ENCODE results near the gene STOX2. TPM values are rescaled to one million over a fixed set of nuclear protein-coding genes. Genes with fewer than 3 reads are reported as not detected.
A peak's percentile ranks its signal among the peaks of the same experiment; 100 is the strongest.

The STOX2 gene
- total and polyA plus RNA-seq, 7 experiments from 2014 or later, result not detected

DNA sequence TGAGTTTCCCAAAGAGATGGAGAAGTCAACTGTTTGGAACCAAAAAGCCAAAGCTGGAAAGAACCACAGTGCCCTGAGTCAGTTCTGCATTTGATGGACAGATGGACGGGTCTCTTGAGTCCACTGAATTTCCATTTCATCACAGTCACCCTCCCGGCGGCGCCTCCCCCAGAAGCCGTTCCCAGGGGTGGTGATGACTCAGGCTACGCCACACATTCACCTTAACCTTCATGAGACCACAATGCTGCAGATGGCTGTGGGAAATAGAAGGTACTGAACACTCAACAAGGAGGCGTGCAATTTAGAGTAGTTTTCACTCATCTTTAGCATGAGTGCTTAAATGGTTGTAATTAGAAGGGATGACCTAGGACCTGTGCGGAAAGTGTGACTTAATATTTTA lies 61.3 kb downstream of the STOX2 start:
- Mint-ChIP-seq H3K27me3 (peaks cover 34 to 73% (median 38%) of the 10 kb centered on the region in 5 donors), H3K4me3 (no peak overlapping the region), H3K4me1 (peaks cover 0 to 1% (median 0%) of the 10 kb centered on the region in 7 donors), H3K9me3 (peaks cover 0 to 3% (median 0%) of the 10 kb centered on the region in 11 donors), H3K36me3 (peaks cover 0 to 5% (median 0%) of the 10 kb centered on the region in 5 donors), H3K27ac (no peak overlapping the region)
- Histone ChIP-seq H3K36me3 (ENCODE audit: control insufficient read depth in 2 of 3, insufficient read depth in 3 of 3, low read length in 3 of 3) (no peaks in the 10 kb centered on the region), H3K27ac (ENCODE audit: low read depth, low read length) (no peak overlapping the region), H3K9me3 (ENCODE audit: control insufficient read depth in 2 of 3, low read length in 3 of 3) (no peaks in the 10 kb centered on the region), H3K27me3 (ENCODE audit: control insufficient read depth in 2 of 2, insufficient read depth in 2 of 2, low read length in 2 of 2) (peaks cover 0 to 3% of the 10 kb centered on the region in 2 donors), H3K4me3 (ENCODE audit: low read length) (no peak overlapping the region), H3K4me1 (ENCODE audit: control insufficient read depth in 2 of 2, insufficient read depth in 2 of 2, low read length in 2 of 2) (no peaks in the 10 kb centered on the region)
- intact Hi-C loops (cut with micrococcal nuclease), result no loop called here
- no peak for DNase-seq
- no peak for ATAC-seq
- ChIA-PET POLR2A (no interaction called here), CTCF (no interaction called here)

DNA sequence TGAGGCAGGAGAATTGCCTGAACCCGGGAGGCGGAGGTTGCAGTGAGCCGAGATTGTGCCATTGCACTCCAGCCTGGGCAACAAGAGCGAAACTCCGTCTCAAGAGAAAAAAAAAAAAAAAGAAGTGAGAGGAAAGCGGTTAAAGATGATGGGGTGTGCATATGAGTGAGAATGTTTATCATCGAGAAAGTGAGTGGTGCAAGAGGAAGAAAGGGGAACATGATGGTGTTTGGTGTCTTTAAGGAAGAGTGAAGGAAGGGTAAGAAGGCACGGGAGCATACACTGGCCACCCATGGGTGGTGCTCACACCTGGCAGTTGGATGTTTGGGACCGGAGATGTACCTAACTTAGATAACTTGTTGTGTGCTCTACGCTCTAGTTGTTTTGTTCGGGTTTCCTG lies 62.2 kb downstream of the STOX2 start:
- H3K4me1 Mint-ChIP-seq, result peaks cover 0 to 1% (median 0%) of the 10 kb centered on the region in 7 donors
- CTCF ChIA-PET, result no interaction called here
- Histone ChIP-seq H3K9me3 (ENCODE audit: control insufficient read depth in 2 of 3, low read length in 3 of 3) (no peaks in the 10 kb centered on the region), H3K36me3 (ENCODE audit: control insufficient read depth in 2 of 3, insufficient read depth in 3 of 3, low read length in 3 of 3) (no peaks in the 10 kb centered on the region), H3K4me1 (ENCODE audit: control insufficient read depth in 2 of 2, insufficient read depth in 2 of 2, low read length in 2 of 2) (no peaks in the 10 kb centered on the region), H3K4me3 (ENCODE audit: low read length) (no peak overlapping the region), H3K27me3 (ENCODE audit: control insufficient read depth in 2 of 2, insufficient read depth in 2 of 2, low read length in 2 of 2) (peaks cover 0 to 3% of the 10 kb centered on the region in 2 donors), H3K27ac (ENCODE audit: low read depth, low read length) (no peak overlapping the region)
- peaks cover 0 to 9% (median 0%) of the 10 kb centered on the region in 5 donors for H3K36me3 Mint-ChIP-seq
- ATAC-seq, result no peak
- POLR2A ChIA-PET, result no interaction called here
- DNase-seq, result no peak
- intact Hi-C loops (cut with micrococcal nuclease), result no loop called here
- H3K27ac Mint-ChIP-seq, result no peak overlapping the region
- H3K27me3 Mint-ChIP-seq, result peaks cover 30 to 74% (median 40%) of the 10 kb centered on the region in 5 donors
- H3K4me3 Mint-ChIP-seq, result no peak overlapping the region
- H3K9me3 Mint-ChIP-seq, result peaks cover 0 to 5% (median 0%) of the 10 kb centered on the region in 11 donors

DNA sequence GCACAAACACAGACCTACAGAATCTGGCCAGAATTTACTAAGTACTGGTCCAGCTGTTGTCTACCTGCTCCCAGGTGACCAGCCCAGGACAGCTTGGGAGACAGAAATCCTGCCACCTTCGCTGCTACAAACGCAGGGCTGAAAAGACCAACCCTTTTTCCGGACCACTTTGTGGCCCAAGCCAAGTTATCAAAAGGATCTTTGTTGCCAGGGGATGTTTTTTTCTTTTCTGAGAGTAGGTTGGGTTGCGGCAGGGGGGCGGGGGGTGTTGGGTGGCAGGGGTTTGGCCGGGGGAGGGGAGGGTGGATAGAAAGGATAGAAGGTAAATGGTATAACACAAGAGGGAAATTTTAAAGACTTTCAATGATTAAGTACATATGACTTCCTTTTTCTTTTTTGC lies 63.4 kb downstream of the STOX2 start:
- Mint-ChIP-seq H3K4me1 (peaks cover 0 to 1% (median 0%) of the 10 kb centered on the region in 7 donors), H3K9me3 (peaks cover 0 to 11% (median 4%) of the 10 kb centered on the region in 11 donors), H3K4me3 (no peak overlapping the region), H3K36me3 (peaks cover 0 to 9% (median 0%) of the 10 kb centered on the region in 5 donors), H3K27me3 (peaks cover 30 to 79% (median 40%) of the 10 kb centered on the region in 5 donors), H3K27ac (no peak overlapping the region)
- ATAC-seq (no peak), DNase-seq (no peak)
- Histone ChIP-seq H3K4me1 (ENCODE audit: control insufficient read depth in 2 of 2, insufficient read depth in 2 of 2, low read length in 2 of 2) (no peaks in the 10 kb centered on the region), H3K36me3 (ENCODE audit: control insufficient read depth in 2 of 3, insufficient read depth in 3 of 3, low read length in 3 of 3) (no peaks in the 10 kb centered on the region), H3K27me3 (ENCODE audit: control insufficient read depth in 2 of 2, insufficient read depth in 2 of 2, low read length in 2 of 2) (peaks cover 0 to 3% of the 10 kb centered on the region in 2 donors), H3K9me3 (ENCODE audit: control insufficient read depth in 2 of 3, low read length in 3 of 3) (no peaks in the 10 kb centered on the region), H3K27ac (ENCODE audit: low read depth, low read length) (no peak overlapping the region), H3K4me3 (ENCODE audit: low read length) (no peak overlapping the region)
- ChIA-PET CTCF (no interaction called here), POLR2A (no interaction called here)
- intact Hi-C loops (cut with micrococcal nuclease), result no loop called here

DNA sequence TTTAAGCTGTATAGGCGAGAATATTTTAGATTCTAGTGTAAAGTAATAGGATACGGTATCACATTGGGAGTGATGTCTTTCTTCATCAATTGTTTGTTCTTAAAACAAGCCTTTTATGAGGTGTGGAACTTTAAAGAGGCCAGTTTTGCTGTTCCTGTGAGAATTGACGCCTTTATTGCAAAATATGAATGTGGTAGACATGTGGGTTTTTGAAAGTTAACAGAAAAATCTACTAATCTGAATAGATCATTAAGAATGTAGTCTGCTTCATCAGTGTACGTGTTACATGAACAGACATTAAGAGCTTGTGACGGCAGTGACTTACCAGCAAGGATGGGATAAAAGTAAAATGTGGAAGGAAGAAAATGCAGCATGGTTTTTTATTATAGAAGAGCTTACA lies 63.8 kb downstream of the STOX2 start:
- Mint-ChIP-seq H3K4me3 (no peak overlapping the region), H3K27ac (no peak overlapping the region), H3K4me1 (peaks cover 0 to 1% (median 0%) of the 10 kb centered on the region in 7 donors), H3K27me3 (peaks cover 30 to 78% (median 39%) of the 10 kb centered on the region in 5 donors), H3K36me3 (peaks cover 0 to 9% (median 0%) of the 10 kb centered on the region in 5 donors), H3K9me3 (peaks cover 0 to 12% (median 6%) of the 10 kb centered on the region in 11 donors)
- Histone ChIP-seq H3K4me3 (ENCODE audit: low read length) (no peak overlapping the region), H3K4me1 (ENCODE audit: control insufficient read depth in 2 of 2, insufficient read depth in 2 of 2, low read length in 2 of 2) (no peaks in the 10 kb centered on the region), H3K27ac (ENCODE audit: low read depth, low read length) (no peak overlapping the region), H3K9me3 (ENCODE audit: control insufficient read depth in 2 of 3, low read length in 3 of 3) (peaks cover 0 to 3% (median 0%) of the 10 kb centered on the region in 3 experiments), H3K36me3 (ENCODE audit: control insufficient read depth in 2 of 3, insufficient read depth in 3 of 3, low read length in 3 of 3) (no peaks in the 10 kb centered on the region), H3K27me3 (ENCODE audit: control insufficient read depth in 2 of 2, insufficient read depth in 2 of 2, low read length in 2 of 2) (peaks cover 0 to 3% of the 10 kb centered on the region in 2 donors)
- no peak for ATAC-seq
- POLR2A ChIA-PET, result no interaction called here
- CTCF ChIA-PET, result no interaction called here
- intact Hi-C loops (cut with micrococcal nuclease), result no loop called here
- DNase-seq, result no peak

DNA sequence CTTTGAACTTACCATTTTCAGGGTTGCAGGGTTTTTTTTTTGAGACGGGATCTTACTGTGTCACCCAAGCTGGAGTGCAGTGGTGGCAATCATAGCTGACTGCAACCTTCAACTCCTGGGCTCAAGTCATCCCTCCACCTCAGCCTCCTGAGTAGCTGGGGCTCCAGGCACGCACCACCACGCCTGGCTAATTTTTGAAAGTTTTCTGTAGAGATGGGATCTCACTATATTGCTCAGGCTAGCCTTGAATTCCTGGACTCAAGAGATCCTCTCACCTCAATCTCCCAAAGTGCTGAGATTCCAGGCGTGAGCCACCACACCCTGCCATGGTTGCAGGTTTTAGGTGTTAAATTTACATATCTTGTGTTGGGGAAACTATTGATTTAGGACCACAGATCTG lies 64.5 kb downstream of the STOX2 start:
- H3K36me3 ChIP-seq (ENCODE audit: control insufficient read depth in 2 of 3, insufficient read depth in 3 of 3, low read length in 3 of 3), result no peaks in the 10 kb centered on the region
- H3K4me3 ChIP-seq (ENCODE audit: low read length), result no peak overlapping the region
- H3K27ac ChIP-seq (ENCODE audit: low read depth, low read length), result no peak overlapping the region
- H3K27me3 ChIP-seq (ENCODE audit: control insufficient read depth in 2 of 2, insufficient read depth in 2 of 2, low read length in 2 of 2), result peaks cover 0 to 3% of the 10 kb centered on the region in 2 donors
- CTCF ChIA-PET, result no interaction called here
- intact Hi-C loops (cut with micrococcal nuclease), result no loop called here
- H3K4me1 Mint-ChIP-seq, result peaks cover 0 to 1% (median 0%) of the 10 kb centered on the region in 7 donors
- POLR2A ChIA-PET, result no interaction called here
- peaks cover 0 to 19% (median 12%) of the 10 kb centered on the region in 11 donors for H3K9me3 Mint-ChIP-seq
- DNase-seq (no peak), ATAC-seq (no peak)
- peaks cover 0 to 9% (median 0%) of the 10 kb centered on the region in 5 donors for H3K36me3 Mint-ChIP-seq
- H3K4me3 Mint-ChIP-seq, result no peak overlapping the region
- no peak overlapping the region for H3K27ac Mint-ChIP-seq
- H3K27me3 Mint-ChIP-seq, result peaks cover 30 to 78% (median 33%) of the 10 kb centered on the region in 5 donors
- H3K4me1 ChIP-seq (ENCODE audit: control insufficient read depth in 2 of 2, insufficient read depth in 2 of 2, low read length in 2 of 2), result no peaks in the 10 kb centered on the region
- H3K9me3 ChIP-seq (ENCODE audit: control insufficient read depth in 2 of 3, low read length in 3 of 3), result peaks cover 0 to 3% (median 0%) of the 10 kb centered on the region in 3 experiments

DNA sequence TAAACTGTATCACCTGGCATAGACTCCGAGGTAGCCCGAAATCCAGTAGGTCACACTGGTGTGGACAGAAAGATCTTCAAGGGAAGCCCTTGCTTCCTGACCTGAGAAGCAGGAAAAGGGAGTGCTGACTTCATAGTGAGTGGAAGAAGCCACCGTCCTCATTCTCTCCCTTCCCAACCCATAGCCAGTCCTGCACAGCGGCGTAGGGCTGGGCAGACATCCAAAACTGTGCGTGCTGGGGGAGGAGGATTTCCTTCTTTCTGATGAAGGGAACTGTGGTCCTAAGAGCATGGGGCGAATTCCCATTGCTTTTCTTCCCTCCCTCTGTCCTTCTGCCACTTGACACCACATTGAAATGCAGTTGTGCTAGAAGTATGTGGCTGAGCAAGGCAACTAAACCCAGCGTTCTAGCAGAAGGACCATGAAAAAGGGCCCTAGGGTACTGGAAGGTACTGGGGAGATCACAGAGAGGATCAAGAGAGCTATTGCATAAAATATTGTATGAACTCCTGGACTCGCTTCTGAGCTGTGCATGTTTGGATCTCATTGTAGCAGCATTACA lies 66.9 kb downstream of the STOX2 start:
- peak overlapping the region in 1 of 9 donors; percentile 62 for H3K27ac Mint-ChIP-seq
- intact Hi-C loops (cut with micrococcal nuclease), result no loop called here

DNA sequence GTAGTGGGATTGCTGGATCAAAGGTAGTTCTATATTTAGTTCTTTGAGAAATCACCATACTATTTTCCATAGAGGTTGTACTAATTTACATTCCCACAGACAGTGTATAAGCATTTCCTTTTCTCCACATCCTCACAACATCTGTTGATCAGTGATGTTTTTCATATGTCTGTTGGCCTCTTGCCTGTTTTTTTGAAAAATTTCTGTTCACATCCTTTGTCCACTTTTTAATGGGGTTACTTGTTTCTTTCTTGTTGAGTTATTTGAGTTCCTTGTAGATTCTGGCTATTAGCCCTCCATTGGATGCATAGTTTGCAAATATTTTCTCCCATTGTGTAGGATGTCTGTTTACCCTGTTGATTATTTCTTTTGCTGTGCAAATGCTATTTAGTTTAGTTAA lies 72.6 kb downstream of the STOX2 start:
- no peaks in the 10 kb centered on the region for H3K27me3 ChIP-seq (ENCODE audit: control insufficient read depth in 2 of 2, insufficient read depth in 2 of 2, low read length in 2 of 2)
- no peaks in the 10 kb centered on the region for H3K36me3 ChIP-seq (ENCODE audit: control insufficient read depth in 2 of 3, insufficient read depth in 3 of 3, low read length in 3 of 3)
- H3K4me3 ChIP-seq (ENCODE audit: low read length), result no peak overlapping the region
- no peaks in the 10 kb centered on the region for H3K4me1 Mint-ChIP-seq
- no peaks in the 10 kb centered on the region for H3K4me1 ChIP-seq (ENCODE audit: control insufficient read depth in 2 of 2, insufficient read depth in 2 of 2, low read length in 2 of 2)
- H3K4me3 Mint-ChIP-seq, result no peak overlapping the region
- H3K27ac ChIP-seq (ENCODE audit: low read depth, low read length), result no peak overlapping the region
- DNase-seq (no peak), ATAC-seq (no peak)
- ChIA-PET POLR2A (no interaction called here), CTCF (no interaction called here)
- intact Hi-C loops (cut with micrococcal nuclease), result no loop called here
- H3K27me3 Mint-ChIP-seq, result peaks cover 6 to 36% (median 14%) of the 10 kb centered on the region in 5 donors
- H3K27ac Mint-ChIP-seq, result no peak overlapping the region
- H3K9me3 ChIP-seq (ENCODE audit: control insufficient read depth in 2 of 3, low read length in 3 of 3), result peaks cover 0 to 3% (median 0%) of the 10 kb centered on the region in 3 experiments
- peaks cover 3 to 30% (median 12%) of the 10 kb centered on the region in 11 donors for H3K9me3 Mint-ChIP-seq
- H3K36me3 Mint-ChIP-seq, result peaks cover 0 to 9% (median 0%) of the 10 kb centered on the region in 5 donors

More for the DNA sequence above, 66.9 kb downstream of the STOX2 start:
- Histone ChIP-seq H3K27me3 (ENCODE audit: control insufficient read depth in 2 of 2, insufficient read depth in 2 of 2, low read length in 2 of 2) (no peaks in the 10 kb centered on the region), H3K36me3 (ENCODE audit: control insufficient read depth in 2 of 3, insufficient read depth in 3 of 3, low read length in 3 of 3) (no peaks in the 10 kb centered on the region), H3K27ac (ENCODE audit: low read depth, low read length) (no peak overlapping the region), H3K4me3 (ENCODE audit: low read length) (no peak overlapping the region), H3K9me3 (ENCODE audit: control insufficient read depth in 2 of 3, low read length in 3 of 3) (peaks cover 0 to 3% (median 0%) of the 10 kb centered on the region in 3 experiments), H3K4me1 (ENCODE audit: control insufficient read depth in 2 of 2, insufficient read depth in 2 of 2, low read length in 2 of 2) (no peaks in the 10 kb centered on the region)
- peaks cover 0 to 30% (median 15%) of the 10 kb centered on the region in 11 donors for H3K9me3 Mint-ChIP-seq
- DNase-seq, result no peak
- no peak for ATAC-seq
- peaks cover 0 to 1% (median 0%) of the 10 kb centered on the region in 7 donors for H3K4me1 Mint-ChIP-seq
- H3K27me3 Mint-ChIP-seq, result peaks cover 15 to 67% (median 21%) of the 10 kb centered on the region in 5 donors
- H3K36me3 Mint-ChIP-seq, result peaks cover 0 to 9% (median 0%) of the 10 kb centered on the region in 5 donors
- ChIA-PET CTCF (no interaction called here), POLR2A (no interaction called here)
- no peak overlapping the region for H3K4me3 Mint-ChIP-seq

All from naive thymus-derived CD4-positive, alpha-beta T cell (primary cell).